Stimulated activated CD8-positive, alpha-beta memory T cell treated with anti-CD3 and anti-CD28 coated beads, Interleukin-2, amount 100 ng/mL, for 1 hour (primary cell): ENCODE measurements around the gene ZBTB7C.

Source experiments
- DNase-seq, 2 donors: peaks; one replicate each; pipeline ENCODE4 v3.0.0-alpha.2; 2020; ENCODE audit warnings: low read depth in 2 of 2

The ZBTB7C gene

GRCh38 chr18:48021273-48021914 lies 387.8 kb downstream of the ZBTB7C start:
- DNase-seq: no peak

- no peak for DNase-seq
Observed at GRCh38 chr18:48020337-48021250, 388.6 kb downstream of the ZBTB7C start.

GRCh38 chr18:48019557-48020325 lies 389.4 kb downstream of the ZBTB7C start:
- DNase-seq: no peak

DNA sequence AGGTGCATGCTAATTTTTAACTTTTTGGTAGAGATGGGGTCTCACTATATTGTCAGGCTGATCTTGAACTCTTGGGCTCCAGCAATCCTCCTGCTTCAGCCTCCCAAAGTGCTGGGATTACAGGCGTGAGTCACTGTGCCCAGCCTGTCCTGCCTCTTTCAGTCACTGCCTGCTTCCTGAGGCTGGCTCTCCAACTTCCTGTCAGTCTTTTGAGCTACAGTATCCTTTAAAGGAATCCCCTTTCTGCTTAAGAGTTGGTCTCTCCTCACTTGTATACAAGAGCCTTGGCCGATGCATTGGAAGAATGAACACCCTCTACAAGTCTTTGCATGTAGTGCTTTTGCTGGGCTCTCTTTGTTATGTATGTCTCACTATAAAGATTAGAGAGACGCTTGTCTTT lies 390.3 kb downstream of the ZBTB7C start:
- DNase-seq: no peak

DNA sequence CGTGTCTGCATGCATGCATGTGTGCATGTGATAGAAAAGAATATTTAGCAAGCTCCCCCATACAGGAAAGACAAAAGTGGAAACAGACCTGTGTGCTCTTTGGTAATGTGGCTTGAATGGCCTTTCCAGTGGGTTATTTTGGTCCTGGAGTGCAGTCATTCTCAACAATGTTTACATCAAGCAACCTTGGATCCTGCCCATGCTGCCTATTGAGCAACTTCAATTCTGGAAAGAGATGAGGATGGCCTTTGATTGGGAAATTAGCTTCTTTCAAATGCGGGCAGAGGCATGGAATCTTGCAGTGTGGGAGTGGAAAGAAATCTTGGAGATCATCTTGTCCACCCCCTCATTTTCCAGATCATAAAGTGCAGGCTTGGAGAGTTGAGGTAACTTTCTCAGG lies 391.5 kb downstream of the ZBTB7C start:
- no peak for DNase-seq

GRCh38 chr18:48013162-48013561 lies 396.0 kb downstream of the ZBTB7C start:
- DNase-seq: no peak

DNA sequence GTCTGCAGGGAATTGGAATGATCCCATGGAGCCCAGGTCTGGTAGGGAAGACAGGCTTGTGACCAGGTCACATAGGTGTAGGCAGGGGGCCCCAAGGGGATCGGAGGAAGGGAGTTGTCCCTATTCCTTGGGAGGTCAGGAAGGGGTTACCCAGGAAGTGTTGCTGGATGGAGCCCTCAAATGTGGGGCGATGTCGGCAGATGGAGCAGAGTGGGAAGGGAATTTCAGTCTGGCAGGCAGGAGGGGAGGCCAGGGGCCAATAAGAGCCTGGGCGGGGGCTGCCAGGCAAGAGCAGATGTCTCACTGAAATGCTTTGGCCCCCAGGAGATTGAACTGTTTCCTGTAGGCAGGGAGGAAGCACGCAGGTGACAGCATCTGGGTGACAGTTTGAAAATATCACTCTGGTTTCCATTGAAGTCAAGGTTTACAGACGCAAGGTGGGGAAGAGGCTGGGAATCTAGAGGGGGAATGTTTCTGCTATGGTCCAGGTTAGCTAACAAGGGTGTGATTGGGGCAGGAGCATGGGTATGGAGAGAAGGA lies 397.2 kb downstream of the ZBTB7C start:
- no peak for DNase-seq

GRCh38 chr18:48010264-48010663 lies 398.9 kb downstream of the ZBTB7C start:
- no peak for DNase-seq

GRCh38 chr18:48009116-48009745 lies 400.0 kb downstream of the ZBTB7C start:
- DNase-seq: no peak

GRCh38 chr18:48007955-48008701 lies 401.1 kb downstream of the ZBTB7C start:
- peak; percentile 6 to 17 for DNase-seq

- DNase-seq: no peak
Observed at GRCh38 chr18:48007381-48007780, 401.8 kb downstream of the ZBTB7C start.

DNA sequence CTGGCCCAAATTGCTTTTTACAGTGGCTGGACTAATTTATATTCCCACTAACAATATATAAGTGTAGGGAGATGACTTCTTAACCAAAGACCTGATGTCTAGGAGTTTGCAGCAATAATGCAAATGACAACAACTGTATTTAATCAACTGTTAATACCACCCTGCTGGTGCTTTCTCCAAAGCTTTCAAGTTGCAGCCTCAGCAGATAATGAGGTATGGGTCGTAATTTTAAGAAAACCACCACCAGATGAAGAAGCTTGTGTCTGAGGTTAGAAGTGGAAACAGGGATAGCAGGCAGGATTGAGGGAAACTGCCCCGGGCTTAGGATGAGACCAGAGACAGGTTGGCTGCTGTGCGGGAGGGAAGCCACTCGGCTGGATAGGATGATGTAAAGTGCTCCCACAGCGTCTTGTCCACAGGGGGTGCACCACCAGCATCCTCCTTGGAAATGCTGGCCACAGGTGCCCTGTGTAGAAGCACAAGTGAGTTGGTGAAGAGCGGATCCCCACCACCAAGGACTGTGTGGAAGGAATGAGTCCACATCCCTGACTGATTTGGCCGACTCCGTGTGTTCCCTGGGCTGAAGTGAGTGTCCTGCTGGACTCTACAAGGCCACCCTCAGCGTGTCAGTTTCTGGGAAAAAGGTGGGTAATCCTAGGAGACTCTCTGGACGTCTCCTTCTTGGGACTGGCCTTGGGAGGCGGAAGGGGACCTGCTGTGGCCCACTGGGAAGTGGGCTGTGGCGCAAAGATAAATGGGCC lies 402.6 kb downstream of the ZBTB7C start:
- DNase-seq: no peak

DNA sequence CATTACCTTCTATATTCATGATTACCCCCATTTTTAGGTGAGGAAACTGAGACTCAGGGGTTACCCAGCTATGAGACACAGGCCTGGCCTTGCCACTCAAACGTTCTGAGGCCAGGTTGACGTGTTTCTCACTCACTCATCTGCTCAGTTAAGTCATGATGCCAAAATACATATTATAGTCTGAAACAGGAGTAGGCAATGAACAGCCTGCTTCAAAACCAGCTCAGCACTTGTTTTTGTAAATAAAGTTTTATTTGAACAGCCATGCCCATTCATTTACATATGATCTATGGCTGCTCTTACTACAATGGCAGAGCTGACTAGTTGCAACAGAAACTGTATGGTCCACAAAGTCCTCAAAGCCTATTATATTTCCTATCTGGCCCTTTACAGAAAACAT lies 404.6 kb downstream of the ZBTB7C start:
- no peak for DNase-seq

GRCh38 chr18:48003426-48004349 lies 405.5 kb downstream of the ZBTB7C start:
- DNase-seq: no peak

- DNase-seq: no peak
Observed at GRCh38 chr18:48002933-48003365, 406.2 kb downstream of the ZBTB7C start.

- DNase-seq: no peak
Observed at GRCh38 chr18:48000701-48001100, 408.5 kb downstream of the ZBTB7C start.

- no peak for DNase-seq
Observed at GRCh38 chr18:47999801-48000248, 409.4 kb downstream of the ZBTB7C start.

GRCh38 chr18:47997338-47997780 lies 411.8 kb downstream of the ZBTB7C start:
- DNase-seq: no peak

- DNase-seq: no peak
Observed at GRCh38 chr18:47996091-47996541, 413.1 kb downstream of the ZBTB7C start.
